Right kidney (tissue), 9 donors: Measurements from ENCODE around the gene GPN1.
"Not testable (repeated sequence)": the region's sequence is repeated elsewhere in the genome, so short reads cannot be mapped to it uniquely, and the experiment has no call there.

Source experiments
- DNase-seq: peaks from one replicate; pipeline ENCODE4 v3.0.0-alpha.2; 2016
- long read RNA-seq, 8 donors: transcript quantifications; one replicate each; lab custom pipeline, GENCODE V29; 2026

GPN1 gene
- long read RNA-seq, donor 1, transcript GPN1-212 (14 exons, 1,832 nt) = major isoform, 17 of 17 reads
- long read RNA-seq, donor 1, partial matches to known transcripts = 0 of 17 reads
- long read RNA-seq, donor 1, other reads (novel, unspliced or antisense) = 0 of 17 reads
- long read RNA-seq, donor 2, transcript GPN1-212 (14 exons, 1,832 nt) = major isoform, 14 of 30 reads
- long read RNA-seq, donor 2, partial matches to known transcripts = 16 of 30 reads
- long read RNA-seq, donor 2, other reads (novel, unspliced or antisense) = 0 of 30 reads
- long read RNA-seq, donor 3, transcript GPN1-212 (14 exons, 1,832 nt) = major isoform, 9 of 10 reads
- long read RNA-seq, donor 3, partial matches to known transcripts = 0 of 10 reads
- long read RNA-seq, donor 3, other reads (novel, unspliced or antisense) = 0 of 10 reads
- long read RNA-seq, donor 4, transcript GPN1-212 (14 exons, 1,832 nt) = major isoform, 12 of 84 reads
- long read RNA-seq, donor 4, partial matches to known transcripts = 63 of 84 reads
- long read RNA-seq, donor 4, other reads (novel, unspliced or antisense) = 9 of 84 reads
- long read RNA-seq, donor 5, transcript GPN1-212 (14 exons, 1,832 nt) = major isoform, 26 of 102 reads
- long read RNA-seq, donor 5, partial matches to known transcripts = 70 of 102 reads
- long read RNA-seq, donor 5, other reads (novel, unspliced or antisense) = 6 of 102 reads
- long read RNA-seq, donor 6, partial matches to known transcripts = 0 of 4 reads
- long read RNA-seq, donor 6, other reads (novel, unspliced or antisense) = 0 of 4 reads
- long read RNA-seq, donor 7, transcript GPN1-212 (14 exons, 1,832 nt) = major isoform, 17 of 96 reads
- long read RNA-seq, donor 7, partial matches to known transcripts = 65 of 96 reads
- long read RNA-seq, donor 7, other reads (novel, unspliced or antisense) = 14 of 96 reads
- long read RNA-seq, donor 8, transcript GPN1-212 (14 exons, 1,832 nt) = major isoform, 16 of 72 reads
- long read RNA-seq, donor 8, partial matches to known transcripts = 43 of 72 reads
- long read RNA-seq, donor 8, other reads (novel, unspliced or antisense) = 13 of 72 reads

- DNase-seq = peak; percentile 80
Observed at GRCh38 chr2:27628767-27629709, at the start of gene GPN1, which contains the start of gene CCDC121. GPN1 (plus strand) TSS chr2:27629050; CDS start chr2:27629059, 9 bp downstream. CCDC121 (minus strand) TSS chr2:27629012; CDS start chr2:27627799, 1,213 bp downstream.

GRCh38 chr2:27581417-27582128 lies 47.3 kb upstream of the GPN1 start:
- DNase-seq = no peak

- no peak for DNase-seq
Observed at GRCh38 chr2:27582129-27582694, 46.6 kb upstream of the GPN1 start.

GRCh38 chr2:27582695-27583389 lies 46.0 kb upstream of the GPN1 start, which contains the start of gene ZNF512:
ZNF512 (plus strand) TSS chr2:27583042; CDS start chr2:27583113, 71 bp downstream.
- DNase-seq = peak; percentile 87

GRCh38 chr2:27583390-27583915 lies 45.4 kb upstream of the GPN1 start:
- no peak for DNase-seq

GRCh38 chr2:27584597-27584996 lies 44.3 kb upstream of the GPN1 start:
- no peak for DNase-seq

- no peak for DNase-seq
Observed at GRCh38 chr2:27587025-27587424, 41.8 kb upstream of the GPN1 start.

- no peak for DNase-seq
Observed at GRCh38 chr2:27588308-27588707, 40.5 kb upstream of the GPN1 start.

- DNase-seq = no peak
Observed at GRCh38 chr2:27591745-27592144, 37.1 kb upstream of the GPN1 start.

- no peak for DNase-seq
Observed at GRCh38 chr2:27593240-27593639, 35.6 kb upstream of the GPN1 start.

- DNase-seq = not testable (repeated sequence)
Observed at GRCh38 chr2:27594020-27594703, 34.7 kb upstream of the GPN1 start.

- DNase-seq = not testable (repeated sequence)
Observed at GRCh38 chr2:27595412-27595811, 33.4 kb upstream of the GPN1 start.

- DNase-seq = no peak
Observed at GRCh38 chr2:27596627-27597026, 32.2 kb upstream of the GPN1 start.

- DNase-seq = no peak
Observed at GRCh38 chr2:27606611-27607010, 22.2 kb upstream of the GPN1 start.

- DNase-seq = no peak
Observed at GRCh38 chr2:27613985-27614384, 14.9 kb upstream of the GPN1 start.

GRCh38 chr2:27615316-27615715 lies 13.5 kb upstream of the GPN1 start:
- no peak for DNase-seq

GRCh38 chr2:27621524-27621923 lies 7.3 kb upstream of the GPN1 start:
- no peak for DNase-seq

GRCh38 chr2:27622921-27623384 lies 5.9 kb upstream of the GPN1 start:
- DNase-seq = no peak

- no peak for DNase-seq
Observed at GRCh38 chr2:27624943-27625342, 3.9 kb upstream of the GPN1 start.
